IMR-90 (cell line): ENCODE data around the gene ANXA8. TPM values are rescaled to one million over a fixed set of nuclear protein-coding genes. Genes with fewer than 3 reads are reported as not detected.
"Not testable (repeated sequence)": the region's sequence is repeated elsewhere in the genome, so short reads cannot be mapped to it uniquely, and the experiment has no call there.

Experiments
- ATAC-seq: fragments of 200-7000 bp; cut with Tn5 transposase; 2 replicates; pipeline ENCODE4 v1.9.1; 2020; ENCODE audit warnings: low read depth, mild to moderate bottlenecking, moderate library complexity
- BruUV-seq: library from RNA; stranded (reverse); fragments of 400-500 nt; replicated peaks from 2 replicates; lab custom pipeline; 2021; lab: Mats Ljungman, UMichigan
- CTCF ChIA-PET: fragments of 300-600 bp; formaldehyde crosslinking; extraction: SDS; loops from one replicate; lab custom pipeline; 2021; ENCODE audit warnings: antibody characterized with exemption; lab: Yijun Ruan, JAX
- POLR2A ChIA-PET: fragments of 300-600 bp; sonication (Branson Sonifier 250); formaldehyde crosslinking; loops from one replicate; lab custom pipeline; 2022; ENCODE audit warnings: antibody characterized with exemption; ENCODE audit not compliant: unreplicated experiment; lab: Charles Lee
- DNase-seq: peaks from one replicate; pipeline ENCODE4 v3.0.0; 2013
- H2AFZ ChIP-seq: replicated peaks from 2 replicates; pipeline ENCODE3; 2013; ENCODE audit warnings: low read length, mild to moderate bottlenecking; ENCODE audit not compliant: poor library complexity
- H2AK5ac ChIP-seq: 2 replicates; pipeline ENCODE4 v1.6.1; 2013; ENCODE audit warnings: low read depth, low read length, inconsistent platforms
- H2AK9ac ChIP-seq: replicated peaks from 2 replicates; pipeline ENCODE3; 2013; ENCODE audit warnings: mild to moderate bottlenecking, low read depth, low read length, moderate library complexity; ENCODE audit not compliant: poor library complexity
- H2BK120ac ChIP-seq: 2 replicates; pipeline ENCODE4 v1.6.1; 2013; ENCODE audit warnings: low read depth, low read length, inconsistent platforms
- H2BK15ac ChIP-seq: 3 replicates; pipeline ENCODE4 v1.6.1; 2013; ENCODE audit warnings: low read depth, low read length, inconsistent platforms
- H2BK20ac ChIP-seq: 2 replicates; pipeline ENCODE4 v1.6.1; 2013; ENCODE audit warnings: low read depth, mild to moderate bottlenecking, inconsistent platforms, low read length, moderate library complexity
- H2BK5ac ChIP-seq: 2 replicates; pipeline ENCODE4 v1.6.1; 2013; ENCODE audit warnings: mild to moderate bottlenecking, low read depth, low read length, inconsistent platforms; ENCODE audit not compliant: poor library complexity, severe bottlenecking
- H3K14ac ChIP-seq: replicated peaks from 2 replicates; pipeline ENCODE4 v1.6.1; 2013; ENCODE audit warnings: low read depth, low read length, inconsistent platforms
- H3K18ac ChIP-seq: 2 replicates; pipeline ENCODE4 v1.6.1; 2013; ENCODE audit warnings: low read depth, low read length, control low read depth
- H3K23ac ChIP-seq: 2 replicates; pipeline ENCODE4 v1.6.1; 2013; ENCODE audit warnings: low read depth, low read length, inconsistent platforms
- H3K27ac ChIP-seq: 2 replicates; pipeline ENCODE4 v1.5.1; 2013; ENCODE audit warnings: mild to moderate bottlenecking, control low read depth, low read length; ENCODE audit not compliant: insufficient read depth
- H3K27me3 ChIP-seq: 2 replicates; pipeline ENCODE4 v1.6.1; 2013; ENCODE audit warnings: low read length; ENCODE audit not compliant: control insufficient read depth, insufficient read depth
- H3K36me3 ChIP-seq: 2 replicates; pipeline ENCODE4 v1.6.1; 2013; ENCODE audit warnings: low read length, mixed read lengths; ENCODE audit not compliant: control insufficient read depth, insufficient read depth
- H3K4ac ChIP-seq: 2 replicates; pipeline ENCODE4 v1.6.1; 2013; ENCODE audit warnings: low read depth, low read length, inconsistent platforms
- H3K4me1 ChIP-seq: 2 replicates; pipeline ENCODE4 v1.6.1; 2013; ENCODE audit warnings: low read length, mixed read lengths; ENCODE audit not compliant: control insufficient read depth, insufficient read depth
- H3K4me2 ChIP-seq: 2 replicates; pipeline ENCODE4 v1.6.1; 2013; ENCODE audit warnings: low read depth, mild to moderate bottlenecking, control low read depth, low read length, moderate library complexity
- H3K4me3 ChIP-seq: 2 replicates; pipeline ENCODE4 v1.5.1; 2013; ENCODE audit warnings: low read depth, mild to moderate bottlenecking, control low read depth, low read length, moderate library complexity; ENCODE audit not compliant: insufficient read depth
- H3K56ac ChIP-seq: 2 replicates; pipeline ENCODE4 v1.6.1; 2013; ENCODE audit warnings: low read length, inconsistent platforms; ENCODE audit not compliant: insufficient read depth; ENCODE audit errors: extremely low read depth
- H3K79me1 ChIP-seq, 2 experiments: 2 replicates each; pipeline ENCODE4 v1.6.1; 2013; ENCODE audit warnings: low read length in 2 of 2, inconsistent platforms in 1 of 2, low read depth in 1 of 2
- H3K9ac ChIP-seq: 2 replicates; pipeline ENCODE4 v1.6.1; 2013; ENCODE audit warnings: low read depth, low read length, control low read depth
- H3K9me1 ChIP-seq: 2 replicates; pipeline ENCODE4 v1.6.1; 2013; ENCODE audit warnings: low read length, inconsistent platforms; ENCODE audit not compliant: insufficient read depth
- H3K9me3 ChIP-seq: 2 replicates; pipeline ENCODE4 v1.6.1; 2013; ENCODE audit warnings: low read length; ENCODE audit not compliant: control insufficient read depth, insufficient read depth
- H4K20me1 ChIP-seq: 2 replicates; pipeline ENCODE4 v1.6.1; 2013; ENCODE audit warnings: low read length, inconsistent platforms; ENCODE audit not compliant: insufficient read depth
- H4K5ac ChIP-seq: 2 replicates; pipeline ENCODE4 v1.6.1; 2013; ENCODE audit warnings: mild to moderate bottlenecking, low read depth, low read length, control low read depth
- H4K8ac ChIP-seq, 2 experiments: 2 replicates each; pipeline ENCODE4 v1.6.1; 2013; ENCODE audit warnings: low read depth in 2 of 2, low read length in 2 of 2, control low read depth in 1 of 2, inconsistent platforms in 1 of 2
- H4K91ac ChIP-seq: 2 replicates; pipeline ENCODE4 v1.6.1; 2013; ENCODE audit warnings: low read depth, low read length, inconsistent platforms; ENCODE audit not compliant: insufficient read depth
- WGBS, 2 experiments: methylation state at CpG; one replicate each; pipeline versions ENCODE4 v1.1.5 to v1.1.7; 2013; ENCODE audit warnings: missing lambda C conversion rate in 2 of 2; ENCODE audit not compliant: insufficient read length in 1 of 2; ENCODE audit errors: extremely low coverage in 2 of 2; 5-methylcytosine and 5-hydroxymethylcytosine counted together
- dilution Hi-C: fragments of 300-500 bp; cut with HindIII; formaldehyde crosslinking; loops from one replicate; pipeline ENCODE4 v1.14.3; 2018; ENCODE audit warnings: low sequenced_read_pairs; ENCODE audit not compliant: unreplicated experiment
- in situ Hi-C: fragments of 300-500 bp; cut with MboI; formaldehyde crosslinking; loops from 3 replicates; pipeline ENCODE4 v1.14.3; 2019; ENCODE audit warnings: low sequenced_read_pairs, inconsistent platforms, mixed read lengths
- intact Hi-C: fragments of 100-400 bp; cut with micrococcal nuclease; formaldehyde crosslinking; loops from 2 replicates; pipeline ENCODE4 v1.10.0; 2022
- polyA plus RNA-seq, 3 experiments: library from polyadenylated mRNA; depleted of rRNA; stranded (reverse); fragments of >200 nt; gene quantifications; 2 replicates each; pipeline ENCODE4 v1.2.3, GENCODE V29; 2012; ENCODE audit warnings: low replicate concordance in 1 of 3
- total RNA-seq: library from RNA; depleted of rRNA; stranded (reverse); fragments of >200 nt; gene quantifications from 2 replicates; pipeline ENCODE4 v1.2.3, GENCODE V29; 2012

Gene ANXA8
- total and polyA plus RNA-seq, 2 of the 4 experiments (the other 2 are of a cell fraction) = 0.90 to 1.1 TPM

GRCh38 chr10:47485943-47486342 lies 2.0 kb upstream of the ANXA8 start:
- H3K56ac ChIP-seq, H2AK5ac ChIP-seq, H2AK9ac ChIP-seq, H2BK120ac ChIP-seq, H3K79me1 ChIP-seq, H3K4ac ChIP-seq, intact Hi-C loops, H4K5ac ChIP-seq, H3K9me1 ChIP-seq, H2AFZ ChIP-seq, H3K23ac ChIP-seq, dilution Hi-C loops, H4K8ac ChIP-seq, H3K18ac ChIP-seq, H3K4me1 ChIP-seq, H3K4me2 ChIP-seq, H3K27me3 ChIP-seq, H4K91ac ChIP-seq, H3K14ac ChIP-seq, H3K9me3 ChIP-seq, CTCF ChIA-PET, H4K20me1 ChIP-seq, POLR2A ChIA-PET, in situ Hi-C loops, H3K9ac ChIP-seq, H2BK5ac ChIP-seq, H3K36me3 ChIP-seq, H2BK15ac ChIP-seq, H3K4me3 ChIP-seq, H2BK20ac ChIP-seq, H3K27ac ChIP-seq, BruUV-seq: not testable (repeated sequence)
- WGBS, 2 experiments = no CpG with 5 or more reads among the region's 4 CpGs
- DNase-seq (peak; percentile 73), ATAC-seq (peak; percentile 31; the same call in 1 of the 2 replicates)

GRCh38 chr10:47484786-47485185 lies 871 bp upstream of the ANXA8 start:
- H2AK5ac ChIP-seq, ATAC-seq, H2AK9ac ChIP-seq, H2BK20ac ChIP-seq, H3K18ac ChIP-seq, H3K9me1 ChIP-seq, H2BK15ac ChIP-seq, H3K27ac ChIP-seq, H3K9ac ChIP-seq, H3K4me2 ChIP-seq, H3K79me1 ChIP-seq, H3K27me3 ChIP-seq, H3K36me3 ChIP-seq, H3K9me3 ChIP-seq, H4K91ac ChIP-seq, H4K20me1 ChIP-seq, H2BK120ac ChIP-seq, H3K14ac ChIP-seq, H3K4me3 ChIP-seq, H4K5ac ChIP-seq, H3K4me1 ChIP-seq, H4K8ac ChIP-seq, in situ Hi-C loops, H2AFZ ChIP-seq, H3K23ac ChIP-seq, CTCF ChIA-PET, intact Hi-C loops, H3K56ac ChIP-seq, H3K4ac ChIP-seq, dilution Hi-C loops, BruUV-seq, POLR2A ChIA-PET, DNase-seq, H2BK5ac ChIP-seq: not testable (repeated sequence)
- WGBS, 2 experiments = no CpG with 5 or more reads among the region's 11 CpGs
